ENCODE data around the gene BCL2.

The BCL2 gene

DNA sequence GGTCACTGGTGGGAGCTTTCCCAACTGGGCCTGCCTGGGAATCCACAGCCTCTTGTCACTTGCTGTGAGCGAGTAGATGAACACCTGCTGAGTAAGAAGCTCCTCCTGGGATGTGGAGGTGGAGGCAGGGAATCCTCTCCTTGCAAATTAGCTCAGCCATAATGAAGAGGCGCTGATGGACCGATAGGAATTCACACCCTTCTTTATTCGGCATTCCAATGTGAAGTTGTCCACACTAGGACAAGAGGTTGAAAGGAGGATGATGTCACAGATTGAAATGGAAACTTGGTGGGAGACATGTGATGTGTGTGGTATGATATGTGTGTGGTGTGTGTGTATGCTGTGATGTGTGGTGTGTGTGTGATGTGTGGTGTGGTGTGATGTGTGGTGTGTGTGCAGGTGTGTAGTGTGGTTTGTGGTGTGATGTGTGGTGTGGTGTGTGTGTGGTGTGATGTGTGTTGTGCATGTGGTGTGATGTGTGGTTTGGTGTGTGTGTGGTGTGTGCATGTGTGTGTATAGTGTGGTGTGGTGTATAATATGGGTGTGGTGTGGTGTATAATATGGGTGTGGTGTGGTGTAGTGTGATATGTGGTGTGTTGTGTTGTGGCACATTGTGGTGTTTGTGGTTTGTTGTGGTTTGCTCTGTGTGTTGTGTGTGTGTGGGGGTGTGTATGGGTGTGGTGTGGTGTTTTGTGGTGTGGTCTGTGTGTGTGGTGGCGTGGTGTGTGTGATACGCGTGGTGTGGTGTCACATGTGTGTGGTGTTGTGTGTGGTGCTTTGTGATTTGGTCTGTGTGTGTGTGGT is 216.4 kb downstream of the BCL2 start:
- DNase-seq = no peak

DNA sequence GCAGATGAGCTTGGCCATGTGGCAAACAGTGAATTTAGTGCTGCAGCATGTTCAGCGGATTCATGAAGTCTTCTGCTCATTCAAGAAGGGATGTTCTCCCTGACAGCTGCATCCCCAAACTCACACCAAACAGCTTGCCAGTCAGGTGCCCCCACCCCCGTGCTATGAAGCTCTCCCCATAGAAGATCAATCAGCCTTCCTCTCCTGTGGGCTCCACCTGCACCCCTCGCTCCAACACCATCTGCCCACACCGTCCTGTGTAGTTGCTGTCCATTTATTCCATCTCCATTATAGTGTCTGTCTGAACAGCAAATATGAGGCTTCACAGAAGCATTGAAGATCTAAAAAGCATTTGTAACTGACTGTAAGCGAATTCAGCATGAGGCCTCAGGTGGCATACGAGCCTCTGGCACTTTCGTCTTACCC is 218.9 kb downstream of the BCL2 start:
- DNase-seq = no peak

DNA sequence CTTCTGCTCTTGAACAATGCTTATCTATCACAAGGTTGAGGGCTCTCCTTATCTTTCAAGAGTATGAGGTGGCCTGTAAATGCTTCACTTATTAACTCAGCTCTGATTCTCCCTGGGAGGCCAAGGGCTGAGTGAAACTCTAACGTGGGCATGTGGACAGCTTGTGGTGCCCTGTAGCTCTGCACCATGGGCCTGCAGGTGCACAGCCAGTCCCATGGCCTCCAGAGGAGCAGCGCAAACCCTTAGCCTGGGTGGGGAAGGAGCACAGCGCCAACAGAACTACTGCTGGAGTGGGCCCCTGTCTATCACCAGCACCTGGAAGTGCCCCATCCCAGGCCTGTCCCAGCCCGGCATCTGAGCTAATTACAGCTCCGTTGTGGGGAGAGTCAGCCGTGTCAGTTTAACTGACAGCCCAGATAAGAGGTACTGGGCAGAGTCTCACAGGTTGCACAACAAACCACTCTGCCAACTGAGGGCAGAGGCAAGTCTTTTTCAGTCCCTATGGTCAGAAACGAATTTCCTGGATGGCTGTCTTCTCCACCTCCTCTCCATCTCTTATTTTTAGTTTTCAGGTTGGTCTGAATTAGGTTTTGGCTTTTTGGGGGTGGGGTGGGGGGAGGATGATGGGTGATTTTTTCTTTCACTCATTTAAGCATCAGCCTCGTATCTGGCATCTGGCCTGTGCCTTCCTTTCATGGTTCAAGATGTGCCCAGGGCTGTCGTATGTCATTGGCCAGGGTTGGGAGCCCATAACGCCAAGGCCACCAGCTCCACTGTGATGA is 219.5 kb downstream of the BCL2 start:
- no peak for DNase-seq

DNA sequence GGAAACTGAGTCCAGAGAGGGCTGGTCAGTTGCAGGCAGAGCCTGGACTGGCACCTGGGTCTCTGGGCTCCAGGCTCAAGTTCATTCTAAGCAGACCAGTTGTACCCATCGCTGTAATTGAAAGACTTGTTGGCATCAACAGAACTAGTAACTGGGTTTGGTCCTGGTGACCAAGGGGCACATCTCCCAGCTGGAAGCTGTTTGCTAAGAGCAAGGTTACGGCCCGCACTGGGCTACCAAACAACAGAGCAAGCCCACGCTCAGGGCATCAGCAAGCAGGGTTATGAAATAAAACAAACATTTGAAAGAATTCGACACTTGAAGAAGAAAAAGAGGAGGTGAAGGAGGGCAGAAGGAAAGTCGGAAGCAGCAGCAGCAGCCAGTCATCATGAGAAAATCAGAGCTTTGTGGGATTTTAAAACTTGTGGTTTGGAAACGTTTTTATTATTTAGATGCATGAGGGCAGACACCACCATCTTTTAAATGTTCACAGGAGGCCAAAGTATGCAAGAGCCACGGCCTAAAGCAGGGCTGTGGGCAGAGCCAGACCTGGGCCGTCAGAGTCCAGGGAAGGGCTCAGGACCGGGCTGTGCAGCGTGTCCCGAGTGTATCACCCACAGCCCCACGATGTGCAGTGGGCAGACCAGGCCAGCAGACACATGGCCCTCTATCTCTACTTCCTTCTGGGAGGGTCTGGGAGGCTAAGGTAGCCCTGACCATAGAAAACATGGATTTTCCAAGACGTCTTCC is 220.3 kb downstream of the BCL2 start:
- no peak for DNase-seq

DNA sequence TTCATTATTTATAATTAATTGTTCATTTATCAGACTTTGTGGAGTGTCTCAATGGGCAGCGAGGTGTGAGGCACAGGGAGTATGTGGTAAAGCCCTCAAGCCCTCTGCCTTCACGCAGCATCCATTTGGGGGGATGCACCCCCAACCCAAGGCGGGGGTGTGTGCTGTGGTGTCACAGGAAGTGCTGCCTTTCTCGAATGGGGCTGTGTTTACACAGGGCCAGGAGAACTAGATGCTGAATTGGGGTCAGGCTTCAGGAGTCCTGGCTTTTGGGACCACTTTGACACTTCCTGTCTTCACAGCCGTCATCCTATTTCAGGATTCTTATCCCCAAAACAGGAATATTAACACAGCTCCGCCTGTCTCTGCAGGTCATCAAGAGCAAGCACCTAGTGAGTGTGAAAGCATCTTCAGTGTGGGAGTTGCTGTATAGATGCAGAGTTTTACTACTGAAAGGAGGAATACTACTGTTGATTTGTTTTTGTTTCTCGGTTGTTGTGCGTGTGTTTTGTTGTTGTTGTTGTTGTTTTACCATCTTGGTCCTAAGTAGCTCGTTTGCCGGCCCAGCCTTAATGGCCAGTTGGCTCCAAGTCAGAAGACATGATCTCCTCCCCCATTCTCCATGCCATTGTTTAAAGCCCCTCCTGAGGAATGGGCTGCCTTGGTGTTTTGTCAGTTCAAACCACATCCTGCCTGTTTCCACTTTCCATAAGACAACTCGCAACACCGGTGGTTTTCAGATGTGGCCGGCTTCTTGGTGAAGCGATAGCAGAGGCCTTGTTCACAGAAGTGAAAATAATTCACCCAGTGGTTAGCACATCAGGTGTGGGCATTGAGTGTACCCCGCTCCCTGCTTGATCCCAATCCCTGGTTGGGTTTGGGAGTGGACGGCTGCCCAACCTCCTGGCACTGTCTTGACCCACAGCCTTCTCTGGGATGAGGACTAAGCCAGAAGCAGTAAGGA is 221.3 kb downstream of the BCL2 start:
- DNase-seq = no peak

DNA sequence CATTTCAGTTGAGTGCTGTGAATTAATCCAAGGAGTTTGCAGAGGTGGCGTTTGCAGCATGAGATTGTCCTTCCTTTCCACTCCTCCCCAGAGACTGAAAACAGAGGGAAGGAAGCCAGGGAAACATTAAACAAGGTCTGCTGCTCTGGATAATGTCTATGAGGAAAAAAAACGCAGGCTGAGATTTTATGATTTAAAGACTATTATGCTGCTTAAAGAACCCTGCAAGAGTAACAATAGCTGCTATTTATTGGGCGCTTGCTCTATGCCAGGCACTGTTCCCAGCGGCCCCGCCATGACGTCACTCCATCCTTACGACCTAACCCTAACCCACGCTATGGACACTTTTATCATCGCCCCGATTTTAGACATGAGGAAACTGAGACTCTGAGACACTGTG is 222.4 kb downstream of the BCL2 start:
- no peak for DNase-seq

DNA sequence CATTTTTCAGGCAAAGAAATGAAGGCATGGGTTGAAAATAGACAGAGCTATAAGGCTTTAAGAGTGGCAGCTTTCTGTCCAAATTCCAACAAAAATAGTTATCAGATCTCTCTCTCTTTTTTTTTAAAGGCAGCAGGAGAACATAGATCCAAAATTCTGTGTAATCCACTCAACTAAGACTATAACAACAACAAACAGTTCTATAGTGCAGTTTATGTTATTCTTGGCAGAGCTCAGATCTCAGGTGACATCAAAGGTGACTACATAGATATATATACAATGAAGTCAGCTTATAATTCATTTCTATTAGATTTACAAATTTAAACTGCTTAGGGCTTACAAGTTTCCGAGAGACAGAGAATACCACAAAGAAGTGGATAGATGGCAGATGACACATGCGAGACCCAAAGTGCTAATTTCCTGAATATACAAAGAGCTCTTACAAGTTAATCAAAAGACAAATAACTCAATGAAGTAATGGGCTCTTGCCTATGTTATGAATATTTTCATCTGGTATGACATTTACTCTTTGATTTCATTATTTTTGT is 223.2 kb downstream of the BCL2 start:
- DNase-seq = no peak

DNA sequence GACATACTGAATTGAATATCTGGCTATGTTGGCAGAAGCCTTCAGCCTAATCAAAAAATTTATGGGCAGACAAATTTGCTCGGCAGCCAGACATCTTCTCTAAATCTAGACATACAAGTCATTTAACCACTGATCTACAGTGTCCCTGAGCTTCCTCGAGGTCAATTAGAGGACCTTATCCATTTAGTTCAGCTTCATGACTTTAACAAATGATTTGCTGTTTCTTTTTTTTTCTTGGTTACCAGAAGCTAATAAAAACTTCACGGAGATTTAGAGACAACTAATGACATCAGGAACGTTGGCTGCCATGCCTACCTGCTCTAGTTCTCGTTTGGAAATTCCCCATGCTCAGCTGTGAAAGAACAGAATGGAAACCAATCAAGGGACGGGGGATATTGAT is 223.8 kb downstream of the BCL2 start:
- DNase-seq = no peak

DNA sequence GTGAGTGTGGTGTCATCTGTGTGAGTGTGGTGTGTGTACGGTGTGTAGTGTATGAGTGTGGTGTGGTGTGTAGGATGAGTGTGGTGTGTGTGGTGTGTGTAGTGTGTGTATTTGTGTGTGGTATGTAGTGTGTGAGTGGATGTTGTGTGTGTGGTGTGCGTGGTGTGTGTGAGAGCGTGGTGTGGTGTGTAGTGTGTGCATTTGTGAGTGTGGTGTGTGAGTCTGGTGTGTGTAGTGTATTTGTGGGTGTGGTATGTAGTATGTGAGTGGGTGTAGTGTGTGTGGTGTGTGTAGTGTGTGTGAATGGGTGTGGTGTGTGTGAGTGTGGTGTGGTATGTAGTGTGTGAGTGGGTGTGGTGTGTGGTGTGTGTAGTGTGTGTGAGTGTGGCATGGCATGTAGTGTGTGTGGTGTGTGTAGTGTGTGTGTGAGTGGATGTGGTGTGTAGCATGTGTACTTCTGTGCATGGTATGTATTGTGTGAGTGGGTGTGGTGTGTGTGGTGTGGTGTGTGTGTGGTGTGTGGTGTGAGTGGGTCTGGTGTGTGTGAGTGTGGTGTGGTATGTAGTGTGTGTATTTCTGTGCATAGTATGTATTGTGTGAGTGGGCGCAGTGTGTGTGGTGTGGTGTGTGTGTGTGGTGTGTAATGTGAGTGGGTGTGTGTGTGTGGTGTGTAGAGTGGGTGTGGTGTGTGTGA is 227.8 kb downstream of the BCL2 start:
- no peak for DNase-seq

DNA sequence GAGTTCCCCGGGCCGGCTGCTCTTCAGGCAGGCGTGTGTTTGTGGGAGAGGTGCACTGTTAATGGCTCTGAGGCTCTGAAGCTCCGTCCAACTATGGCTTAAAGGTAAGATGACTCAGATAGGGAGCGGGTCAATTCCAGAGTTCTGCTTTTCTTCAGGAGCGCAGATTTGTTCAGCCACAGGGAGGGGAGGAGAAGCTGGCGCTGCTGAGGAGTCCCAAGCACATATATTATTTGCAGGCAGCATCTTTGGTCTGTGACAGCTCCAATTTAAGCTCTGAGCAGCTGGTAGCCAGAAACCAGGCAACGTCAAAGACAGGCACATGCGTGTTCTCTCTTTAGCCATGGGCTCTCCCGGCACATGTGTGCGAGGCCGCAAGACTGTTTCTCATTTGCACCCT is 229.2 kb downstream of the BCL2 start:
- DNase-seq = no peak

DNA sequence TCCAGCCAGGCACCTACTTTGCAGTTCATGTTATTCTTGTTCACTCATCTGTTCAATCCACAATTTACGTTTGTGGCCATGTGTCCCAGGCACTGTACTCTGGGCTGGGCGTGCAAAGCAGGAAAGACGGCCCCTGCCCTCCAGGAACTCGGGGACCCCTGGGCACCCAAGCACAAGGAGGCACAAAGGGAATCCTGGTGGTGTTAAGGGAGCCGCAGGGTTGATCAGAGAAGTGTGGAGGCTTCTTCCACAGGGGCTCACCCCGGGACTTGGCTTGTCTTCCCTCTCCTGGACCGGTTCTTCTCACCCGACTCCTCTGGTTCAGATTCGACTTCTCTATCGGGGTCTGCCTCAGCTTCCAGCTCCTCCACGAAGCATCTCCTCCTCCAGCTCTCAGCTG is 230.5 kb downstream of the BCL2 start:
- no peak for DNase-seq

DNA sequence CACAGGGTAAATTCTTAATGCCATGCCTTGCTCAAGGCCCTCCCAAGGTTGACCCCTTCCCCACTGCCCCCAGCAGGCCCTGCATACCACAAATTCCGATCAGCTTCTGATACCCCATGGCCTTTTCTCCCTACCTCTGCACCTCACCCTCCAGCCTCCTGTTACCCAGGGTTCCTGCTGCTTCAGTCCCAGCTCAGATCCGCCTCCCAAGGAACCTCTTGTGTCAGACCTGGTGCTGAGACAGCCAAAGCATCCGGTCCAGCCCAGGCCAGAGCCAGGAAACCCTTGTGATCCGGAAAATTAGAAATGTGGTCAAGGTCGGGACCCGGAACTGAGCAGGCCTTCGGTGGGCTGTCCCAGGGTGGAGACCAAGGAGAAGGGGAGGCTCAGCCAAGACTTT is 231.3 kb downstream of the BCL2 start:
- DNase-seq = no peak

DNA sequence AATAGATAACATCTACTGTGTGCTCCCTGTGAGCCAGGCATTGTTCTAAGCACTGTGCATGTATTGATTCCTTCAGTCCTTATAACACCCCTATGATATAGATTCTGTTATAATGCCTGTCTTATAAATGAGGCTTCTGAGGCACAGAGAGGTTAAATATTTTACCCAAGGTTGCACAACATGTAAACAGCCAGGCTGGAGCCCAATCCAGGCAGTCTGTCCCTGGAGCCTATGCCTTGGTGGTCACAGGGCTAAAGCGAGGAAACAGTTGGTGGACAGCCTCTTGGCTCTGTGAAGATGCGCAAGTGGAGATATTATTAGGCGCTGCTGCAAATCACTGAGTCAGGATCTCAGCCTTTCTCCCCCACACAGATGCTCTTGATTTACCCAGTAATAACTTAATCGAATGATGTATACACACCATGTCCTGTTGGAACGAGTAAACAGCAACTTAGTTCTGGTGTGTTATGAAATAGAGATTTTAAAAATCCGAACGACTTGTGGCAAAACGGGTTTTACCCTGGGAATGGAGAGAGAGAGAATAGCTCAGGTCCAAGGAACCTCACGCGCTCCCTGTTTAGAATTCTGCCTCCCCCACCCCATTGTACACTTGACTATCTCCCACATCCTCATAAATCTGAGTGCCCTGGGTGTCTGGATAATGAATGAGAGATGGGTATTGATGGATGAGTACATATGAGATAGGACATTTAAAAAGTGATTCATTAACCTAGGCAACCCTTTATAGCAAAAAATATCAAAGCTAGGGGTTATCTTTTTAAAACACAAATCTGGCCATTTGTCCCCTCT is 231.9 kb downstream of the BCL2 start:
- no peak for DNase-seq

DNA sequence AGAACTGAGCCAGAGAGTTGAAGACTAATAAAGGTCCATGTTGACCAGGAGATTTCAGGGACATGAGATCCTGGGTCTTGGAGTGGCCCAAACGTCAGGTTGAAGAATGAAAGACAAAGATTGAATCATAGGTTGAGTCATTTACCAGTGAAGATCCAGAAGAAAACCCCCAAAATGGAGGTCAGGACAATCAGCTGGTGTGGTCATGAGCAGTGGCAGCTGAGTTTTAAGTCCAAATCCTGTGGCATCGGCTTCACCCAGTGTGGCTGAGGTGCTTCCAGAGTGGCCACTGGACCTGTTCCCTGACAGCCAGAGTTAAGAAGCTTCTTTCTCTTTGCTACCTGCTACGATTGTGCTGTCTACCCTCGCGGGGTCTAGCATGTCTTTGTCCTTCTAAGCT is 234.0 kb downstream of the BCL2 start:
- no peak for DNase-seq

DNA sequence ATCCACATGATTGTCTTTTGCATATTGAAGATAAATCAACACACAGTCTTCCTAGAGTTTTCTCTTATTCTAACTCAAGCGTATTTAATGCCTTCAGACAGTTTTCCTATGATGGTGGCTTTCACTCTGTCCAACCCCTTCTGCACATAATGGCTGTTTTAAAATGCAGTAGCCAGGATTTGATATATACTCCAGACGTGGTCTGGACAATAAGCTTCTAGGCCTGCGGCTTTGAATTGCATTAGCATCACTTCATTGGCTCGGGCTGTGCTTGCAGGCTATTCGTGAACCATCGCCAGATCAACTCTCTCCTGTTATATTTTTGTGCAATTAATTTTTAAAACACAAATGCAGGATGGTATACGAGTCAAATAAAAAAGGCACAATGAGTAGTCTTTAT is 235.3 kb downstream of the BCL2 start:
- no peak for DNase-seq

DNA sequence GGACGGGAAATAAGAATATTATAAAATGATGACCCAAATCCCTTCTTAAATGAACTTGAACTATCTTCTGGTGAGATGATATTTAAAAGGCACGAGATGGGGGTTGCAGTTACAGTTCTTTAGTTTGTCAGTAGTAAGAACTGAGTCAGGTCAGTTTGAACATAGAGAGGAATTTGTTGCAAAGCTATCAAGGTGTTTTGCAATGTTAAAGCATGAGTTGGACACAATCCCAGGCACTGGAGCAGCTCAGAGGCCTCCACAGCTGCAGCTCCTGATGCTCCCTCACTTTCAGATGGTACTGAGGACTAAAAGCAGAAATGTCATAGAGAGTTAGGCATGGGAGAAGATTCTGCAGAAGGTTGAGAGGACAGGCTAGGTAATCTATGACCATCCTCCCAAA is 236.0 kb downstream of the BCL2 start:
- no peak for DNase-seq

DNA sequence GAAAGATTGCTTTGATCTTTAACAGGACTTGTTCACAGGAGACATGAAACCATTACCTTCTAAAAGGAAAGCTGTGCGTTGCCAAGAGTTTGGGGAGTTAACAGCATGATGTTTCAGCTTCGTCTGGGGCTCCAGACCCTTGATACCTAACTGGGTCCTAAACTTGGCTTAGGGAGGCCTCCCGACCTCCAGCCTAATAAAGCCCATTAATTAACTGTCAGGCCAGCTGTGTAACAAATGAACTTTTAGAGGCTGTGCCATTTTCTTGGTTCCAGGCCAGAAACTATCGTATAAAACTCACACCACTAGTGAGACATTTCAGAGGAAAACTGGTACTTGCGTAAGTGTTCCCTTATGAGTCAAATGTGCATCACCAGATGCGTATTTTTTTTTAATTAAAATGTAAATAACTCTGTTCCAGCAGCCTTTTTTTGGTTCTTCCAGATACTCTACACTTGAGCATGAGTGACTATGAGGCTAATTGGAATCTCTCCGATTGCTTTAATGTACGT is 236.5 kb downstream of the BCL2 start:
- DNase-seq = no peak

DNA sequence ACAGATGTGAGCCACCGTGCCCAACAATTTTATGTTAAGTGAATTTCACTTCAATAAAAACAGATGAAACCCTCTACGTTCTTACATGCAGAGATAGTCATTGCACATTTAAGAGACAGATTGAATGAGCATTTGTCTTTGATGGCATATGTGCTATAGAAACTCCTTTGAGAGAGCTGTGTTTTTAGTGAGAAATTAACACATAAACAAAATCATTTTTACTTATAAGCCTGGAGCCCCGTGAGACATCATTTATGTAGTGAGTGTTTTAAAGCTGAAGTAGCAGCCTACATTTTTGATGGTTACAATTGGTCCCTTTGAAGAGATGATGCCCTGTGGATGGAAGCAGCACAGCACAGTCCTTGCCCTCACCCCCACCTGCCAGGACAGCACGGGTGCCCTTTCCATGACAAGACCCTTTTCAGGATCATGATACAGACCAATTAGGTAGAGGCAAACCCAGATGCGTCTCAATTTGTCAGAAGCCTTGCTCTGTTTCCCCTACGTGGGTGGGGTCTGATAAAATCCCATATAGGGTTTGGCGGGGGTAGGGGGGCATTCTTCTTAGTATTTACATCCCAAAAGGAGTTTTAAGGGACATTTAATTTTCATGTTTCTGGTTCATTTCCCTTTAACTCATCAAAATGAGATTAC is 237.1 kb downstream of the BCL2 start:
- no peak for DNase-seq

DNA sequence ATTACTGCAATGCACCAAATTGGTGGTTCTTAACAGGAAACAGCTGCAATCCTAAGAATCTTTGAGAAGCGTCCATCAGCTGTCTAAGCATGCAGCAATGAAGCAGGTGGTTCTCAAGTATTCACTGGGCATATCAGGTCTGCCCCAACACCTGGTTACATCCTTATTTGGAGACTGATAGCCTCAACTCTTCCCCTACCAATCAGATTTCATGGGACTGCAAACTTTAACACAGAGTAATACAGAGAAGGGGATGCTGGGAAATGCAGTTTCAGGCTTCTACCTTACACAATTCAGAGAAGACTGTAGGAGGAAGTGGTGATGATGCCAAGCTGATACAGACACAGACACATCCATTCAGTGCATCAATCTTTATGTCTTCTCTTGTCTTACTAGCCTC is 240.5 kb downstream of the BCL2 start:
- DNase-seq = no peak

DNA sequence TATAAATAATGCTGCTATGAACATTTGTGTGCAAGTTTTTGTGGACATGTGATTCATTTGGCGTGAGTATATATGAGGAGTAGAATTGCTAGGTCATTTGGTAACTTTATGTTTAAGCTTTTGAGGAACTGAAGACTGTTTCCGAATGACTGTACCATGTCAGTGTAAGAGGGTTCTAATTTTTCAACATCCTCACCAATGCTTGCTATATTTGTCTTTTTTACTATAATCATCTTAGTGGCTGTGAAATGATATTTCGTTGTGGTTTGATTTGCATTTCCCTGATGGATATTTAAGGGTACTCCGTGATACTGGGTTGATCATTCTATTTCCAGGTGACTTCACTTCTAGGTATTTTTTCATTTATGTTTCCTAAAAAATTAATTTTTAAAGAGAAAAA is 241.1 kb downstream of the BCL2 start:
- DNase-seq = no peak
